HEK293 (cell line): ENCODE measurements around the gene CRP.

Source experiments
- CTCF ChIA-PET: fragments of 350-600 bp; formaldehyde crosslinking; extraction: SDS; loops from one replicate; lab custom pipeline; 2021; ENCODE audit warnings: antibody characterized with exemption; lab: Yijun Ruan, JAX
- POLR2A ChIA-PET: fragments of 300-600 bp; formaldehyde crosslinking; extraction: SDS; loops from one replicate; lab custom pipeline; 2020; ENCODE audit warnings: antibody characterized with exemption, inconsistent platforms; lab: Yijun Ruan, JAX
- H3K27ac ChIP-seq: fragments of 200-500 bp; sonication (Bioruptor generic); 2 replicates; pipeline ENCODE4 v1.5.1; 2014; ENCODE audit warnings: low read depth, low read length, control low read depth, inconsistent platforms; ENCODE audit errors: extremely low read depth
- H3K36me3 ChIP-seq, 2 experiments: fragments of 200-500 bp in 1 of 2; sonication (Bioruptor generic) in 1 of 2; 1 replicate in 1 of 2; 2 replicates in 1 of 2; pipeline ENCODE4 v1.5.1; 2014 to 2017; ENCODE audit warnings: inconsistent platforms in 2 of 2, low read length in 2 of 2; ENCODE audit not compliant: control insufficient read depth in 2 of 2, insufficient read depth in 1 of 2
- H3K4me1 ChIP-seq: fragments of 200-500 bp; sonication (Bioruptor generic); 2 replicates; pipeline ENCODE4 v1.5.1; 2014; ENCODE audit warnings: mild to moderate bottlenecking, low read length, inconsistent platforms; ENCODE audit not compliant: control insufficient read depth, insufficient read depth
- H3K4me3 ChIP-seq: 2 replicates; pipeline ENCODE4 v1.5.1; 2011; ENCODE audit warnings: low read depth, mild to moderate bottlenecking, control low read depth, low read length, moderate library complexity
- H3K9me3 ChIP-seq: fragments of 200-500 bp; sonication (Bioruptor generic); 2 replicates; pipeline ENCODE4 v1.5.1; 2014; ENCODE audit warnings: low read depth, low read length, inconsistent platforms; ENCODE audit not compliant: control insufficient read depth, insufficient read depth
- HOXD13 ChIP-seq: sonication (generic); formaldehyde crosslinking; IDR thresholded peaks from 2 replicates; pipeline ENCODE4 v1.8.0; 2022; ENCODE audit warnings: missing genetic modification reagents, borderline replicate concordance
- KLF1 ChIP-seq: fragments of 450-650 bp; formaldehyde crosslinking; IDR thresholded peaks from 2 replicates; pipeline ENCODE4 v1.5.1; 2016; ENCODE audit warnings: missing biosample characterization, missing genetic modification characterization
- MZF1 ChIP-seq: fragments of 450-650 bp; formaldehyde crosslinking; IDR thresholded peaks from 2 replicates; pipeline ENCODE4 v1.5.1; 2017; ENCODE audit warnings: missing biosample characterization, missing genetic modification characterization, borderline replicate concordance
- PRDM1 ChIP-seq: fragments of 450-650 bp; formaldehyde crosslinking; IDR thresholded peaks from 2 replicates; pipeline ENCODE4; 2016; ENCODE audit warnings: missing biosample characterization, missing genetic modification characterization
- SP3 ChIP-seq: fragments of 450-650 bp; formaldehyde crosslinking; IDR thresholded peaks from 2 replicates; pipeline ENCODE4 v1.5.1; 2016; ENCODE audit warnings: missing biosample characterization, missing genetic modification characterization
- TCF7L2 ChIP-seq: IDR thresholded peaks from 2 replicates; pipeline ENCODE4 v1.6.1; 2011; ENCODE audit warnings: low read depth, mild to moderate bottlenecking, inconsistent platforms, low read length, moderate library complexity, borderline replicate concordance
- ZFP3 ChIP-seq: fragments of 450-650 bp; formaldehyde crosslinking; IDR thresholded peaks from 2 replicates; pipeline ENCODE4 v1.5.1; 2016; ENCODE audit warnings: low read depth, missing biosample characterization, missing genetic modification characterization
- ZNF155 ChIP-seq: fragments of 450-650 bp; formaldehyde crosslinking; IDR thresholded peaks from 2 replicates; pipeline ENCODE4 v1.5.1; 2016; ENCODE audit warnings: missing biosample characterization, missing genetic modification characterization
- ZNF175 ChIP-seq: fragments of 450-650 bp; formaldehyde crosslinking; IDR thresholded peaks from 2 replicates; pipeline ENCODE4 v1.5.1; 2016; ENCODE audit warnings: missing biosample characterization, missing genetic modification characterization
- ZNF2 ChIP-seq: fragments of 450-650 bp; formaldehyde crosslinking; IDR thresholded peaks from 2 replicates; pipeline ENCODE4 v1.5.1; 2016; ENCODE audit warnings: missing biosample characterization, missing genetic modification characterization
- ZNF398 ChIP-seq: fragments of 450-650 bp; formaldehyde crosslinking; IDR thresholded peaks from 2 replicates; pipeline ENCODE4 v1.5.1; 2017; ENCODE audit warnings: missing biosample characterization, missing genetic modification characterization
- ZNF433 ChIP-seq: fragments of 450-650 bp; formaldehyde crosslinking; IDR thresholded peaks from 2 replicates; pipeline ENCODE4 v1.5.1; 2016; ENCODE audit warnings: missing biosample characterization, missing genetic modification characterization, low read depth
- ZNF473 ChIP-seq: fragments of 450-650 bp; formaldehyde crosslinking; IDR thresholded peaks from 2 replicates; pipeline ENCODE4 v1.5.1; 2017; ENCODE audit warnings: missing biosample characterization, missing genetic modification characterization
- ZNF48 ChIP-seq: fragments of 450-650 bp; formaldehyde crosslinking; IDR thresholded peaks from 2 replicates; pipeline ENCODE4 v1.5.1; 2016; ENCODE audit warnings: missing biosample characterization, missing genetic modification characterization
- ZNF510 ChIP-seq: fragments of 450-650 bp; formaldehyde crosslinking; IDR thresholded peaks from 2 replicates; pipeline ENCODE4 v1.5.1; 2018; ENCODE audit warnings: mild to moderate bottlenecking, missing genetic modification characterization, missing biosample characterization; ENCODE audit not compliant: insufficient replicate concordance
- ZNF529 ChIP-seq: fragments of 450-650 bp; formaldehyde crosslinking; IDR thresholded peaks from 2 replicates; pipeline ENCODE4 v1.5.1; 2017; ENCODE audit warnings: missing genetic modification characterization, missing biosample characterization; ENCODE audit not compliant: insufficient replicate concordance
- ZNF629 ChIP-seq: fragments of 450-650 bp; formaldehyde crosslinking; IDR thresholded peaks from 2 replicates; pipeline ENCODE4 v1.5.1; 2017; ENCODE audit warnings: missing biosample characterization, missing genetic modification characterization
- ZNF701 ChIP-seq: fragments of 450-650 bp; formaldehyde crosslinking; IDR thresholded peaks from 2 replicates; pipeline ENCODE4 v1.5.1; 2016; ENCODE audit warnings: missing biosample characterization, missing genetic modification characterization
- ZSCAN23 ChIP-seq: fragments of 450-650 bp; formaldehyde crosslinking; IDR thresholded peaks from 2 replicates; pipeline ENCODE4 v1.5.1; 2016; ENCODE audit warnings: missing biosample characterization, missing genetic modification characterization
- TF ChIP-seq, protein P1 (sequence below): fragments of 450-650 bp; formaldehyde crosslinking; IDR thresholded peaks from 2 replicates; pipeline ENCODE4 v1.5.1; 2016; ENCODE audit warnings: missing biosample characterization, missing genetic modification characterization
- TF ChIP-seq, protein P2 (sequence below): fragments of 450-650 bp; formaldehyde crosslinking; IDR thresholded peaks from 2 replicates; pipeline ENCODE4 v1.5.1; 2016; ENCODE audit warnings: missing biosample characterization, missing genetic modification characterization
- TF ChIP-seq, protein P3 (sequence below): fragments of 450-650 bp; formaldehyde crosslinking; IDR thresholded peaks from 2 replicates; pipeline ENCODE4 v1.5.1; 2016; ENCODE audit warnings: missing biosample characterization, missing genetic modification characterization
- TF ChIP-seq, protein P4 (sequence below): fragments of 450-650 bp; formaldehyde crosslinking; IDR thresholded peaks from 2 replicates; pipeline ENCODE4 v1.5.1; 2016; ENCODE audit warnings: missing biosample characterization, missing genetic modification characterization
- TF ChIP-seq, protein P5 (sequence below): fragments of 450-650 bp; formaldehyde crosslinking; IDR thresholded peaks from 2 replicates; pipeline ENCODE4 v1.5.1; 2016; ENCODE audit warnings: missing biosample characterization, missing genetic modification characterization, borderline replicate concordance

CRP gene

DNA sequence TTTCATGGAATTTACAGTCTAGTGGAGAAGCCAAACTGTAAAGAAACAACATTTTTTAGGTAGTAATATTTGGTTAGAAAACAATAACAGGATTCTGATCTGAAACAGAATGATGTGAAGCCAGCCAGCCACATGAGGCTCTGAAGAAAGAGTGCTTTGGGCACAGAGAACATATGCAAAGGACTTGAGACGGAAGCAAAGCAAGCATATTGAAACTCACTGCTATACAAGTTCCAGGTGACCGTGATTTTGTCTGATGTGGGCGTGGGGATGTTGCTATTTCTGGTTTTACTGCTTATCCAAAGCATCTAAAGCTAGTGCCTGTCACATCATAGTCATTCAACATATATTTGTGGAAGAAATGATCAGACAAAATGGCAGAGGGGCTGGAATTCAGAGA is 14.7 kb downstream of the CRP start:
- ChIA-PET POLR2A (no interaction called here), CTCF (interaction anchor here (0.5 kb wide), 1 partner anchor 88 kb away, joined by 4 read pairs; no protein-coding TSS in a partner anchor)
- Histone ChIP-seq H3K4me1 (no peaks in the 10 kb centered on the region), H3K9me3 (no peaks in the 10 kb centered on the region), H3K4me3 (no peak overlapping the region), H3K27ac (no peak overlapping the region), H3K36me3 (no peaks in the 10 kb centered on the region)
- no peak for TF ChIP-seq ZNF473 (tag by site-specific recombination)
- no peak for TF ChIP-seq ZNF701 (tag by site-specific recombination)
- TF ChIP-seq ZNF175 (tag by site-specific recombination): no peak
- TF ChIP-seq ZNF529 (tag by site-specific recombination): no peak
- no peak for TF ChIP-seq HOXD13
- TF ChIP-seq ZSCAN23 (tag by site-specific recombination): no peak
- TF ChIP-seq TCF7L2: no peak
- TF ChIP-seq ZNF2 (tag by site-specific recombination): no peak
- TF ChIP-seq, protein P1, sequence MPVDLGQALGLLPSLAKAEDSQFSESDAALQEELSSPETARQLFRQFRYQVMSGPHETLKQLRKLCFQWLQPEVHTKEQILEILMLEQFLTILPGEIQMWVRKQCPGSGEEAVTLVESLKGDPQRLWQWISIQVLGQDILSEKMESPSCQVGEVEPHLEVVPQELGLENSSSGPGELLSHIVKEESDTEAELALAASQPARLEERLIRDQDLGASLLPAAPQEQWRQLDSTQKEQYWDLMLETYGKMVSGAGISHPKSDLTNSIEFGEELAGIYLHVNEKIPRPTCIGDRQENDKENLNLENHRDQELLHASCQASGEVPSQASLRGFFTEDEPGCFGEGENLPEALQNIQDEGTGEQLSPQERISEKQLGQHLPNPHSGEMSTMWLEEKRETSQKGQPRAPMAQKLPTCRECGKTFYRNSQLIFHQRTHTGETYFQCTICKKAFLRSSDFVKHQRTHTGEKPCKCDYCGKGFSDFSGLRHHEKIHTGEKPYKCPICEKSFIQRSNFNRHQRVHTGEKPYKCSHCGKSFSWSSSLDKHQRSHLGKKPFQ: no peak
- no peak for TF ChIP-seq PRDM1 (tag by site-specific recombination)
- no peak for TF ChIP-seq ZFP3
- TF ChIP-seq ZNF155 (tag by site-specific recombination): no peak
- TF ChIP-seq, protein P2, sequence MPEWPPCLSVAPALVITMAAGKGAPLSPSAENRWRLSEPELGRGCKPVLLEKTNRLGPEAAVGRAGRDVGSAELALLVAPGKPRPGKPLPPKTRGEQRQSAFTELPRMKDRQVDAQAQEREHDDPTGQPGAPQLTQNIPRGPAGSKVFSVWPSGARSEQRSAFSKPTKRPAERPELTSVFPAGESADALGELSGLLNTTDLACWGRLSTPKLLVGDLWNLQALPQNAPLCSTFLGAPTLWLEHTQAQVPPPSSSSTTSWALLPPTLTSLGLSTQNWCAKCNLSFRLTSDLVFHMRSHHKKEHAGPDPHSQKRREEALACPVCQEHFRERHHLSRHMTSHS (tag by site-specific recombination): no peak
- TF ChIP-seq, protein P3, sequence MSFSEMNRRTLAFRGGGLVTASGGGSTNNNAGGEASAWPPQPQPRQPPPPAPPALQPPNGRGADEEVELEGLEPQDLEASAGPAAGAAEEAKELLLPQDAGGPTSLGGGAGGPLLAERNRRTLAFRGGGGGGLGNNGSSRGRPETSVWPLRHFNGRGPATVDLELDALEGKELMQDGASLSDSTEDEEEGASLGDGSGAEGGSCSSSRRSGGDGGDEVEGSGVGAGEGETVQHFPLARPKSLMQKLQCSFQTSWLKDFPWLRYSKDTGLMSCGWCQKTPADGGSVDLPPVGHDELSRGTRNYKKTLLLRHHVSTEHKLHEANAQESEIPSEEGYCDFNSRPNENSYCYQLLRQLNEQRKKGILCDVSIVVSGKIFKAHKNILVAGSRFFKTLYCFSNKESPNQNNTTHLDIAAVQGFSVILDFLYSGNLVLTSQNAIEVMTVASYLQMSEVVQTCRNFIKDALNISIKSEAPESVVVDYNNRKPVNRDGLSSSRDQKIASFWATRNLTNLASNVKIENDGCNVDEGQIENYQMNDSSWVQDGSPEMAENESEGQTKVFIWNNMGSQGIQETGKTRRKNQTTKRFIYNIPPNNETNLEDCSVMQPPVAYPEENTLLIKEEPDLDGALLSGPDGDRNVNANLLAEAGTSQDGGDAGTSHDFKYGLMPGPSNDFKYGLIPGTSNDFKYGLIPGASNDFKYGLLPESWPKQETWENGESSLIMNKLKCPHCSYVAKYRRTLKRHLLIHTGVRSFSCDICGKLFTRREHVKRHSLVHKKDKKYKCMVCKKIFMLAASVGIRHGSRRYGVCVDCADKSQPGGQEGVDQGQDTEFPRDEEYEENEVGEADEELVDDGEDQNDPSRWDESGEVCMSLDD (tag by site-specific recombination): no peak
- no peak for TF ChIP-seq ZNF510
- TF ChIP-seq ZNF433 (tag by site-specific recombination): no peak
- TF ChIP-seq MZF1 (tag by site-specific recombination): no peak
- TF ChIP-seq SP3 (tag by site-specific recombination): no peak
- TF ChIP-seq, protein P4, sequence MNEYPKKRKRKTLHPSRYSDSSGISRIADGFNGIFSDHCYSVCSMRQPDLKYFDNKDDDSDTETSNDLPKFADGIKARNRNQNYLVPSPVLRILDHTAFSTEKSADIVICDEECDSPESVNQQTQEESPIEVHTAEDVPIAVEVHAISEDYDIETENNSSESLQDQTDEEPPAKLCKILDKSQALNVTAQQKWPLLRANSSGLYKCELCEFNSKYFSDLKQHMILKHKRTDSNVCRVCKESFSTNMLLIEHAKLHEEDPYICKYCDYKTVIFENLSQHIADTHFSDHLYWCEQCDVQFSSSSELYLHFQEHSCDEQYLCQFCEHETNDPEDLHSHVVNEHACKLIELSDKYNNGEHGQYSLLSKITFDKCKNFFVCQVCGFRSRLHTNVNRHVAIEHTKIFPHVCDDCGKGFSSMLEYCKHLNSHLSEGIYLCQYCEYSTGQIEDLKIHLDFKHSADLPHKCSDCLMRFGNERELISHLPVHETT (tag by site-specific recombination): no peak
- no peak for TF ChIP-seq ZNF629 (tag by site-specific recombination)

- TF ChIP-seq ZNF398 (tag by site-specific recombination) (no peak), KLF1 (tag by site-specific recombination) (no peak), ZNF48 (tag by site-specific recombination) (no peak), PRDM1 (tag by site-specific recombination) (no peak)
- TF ChIP-seq, protein P5, sequence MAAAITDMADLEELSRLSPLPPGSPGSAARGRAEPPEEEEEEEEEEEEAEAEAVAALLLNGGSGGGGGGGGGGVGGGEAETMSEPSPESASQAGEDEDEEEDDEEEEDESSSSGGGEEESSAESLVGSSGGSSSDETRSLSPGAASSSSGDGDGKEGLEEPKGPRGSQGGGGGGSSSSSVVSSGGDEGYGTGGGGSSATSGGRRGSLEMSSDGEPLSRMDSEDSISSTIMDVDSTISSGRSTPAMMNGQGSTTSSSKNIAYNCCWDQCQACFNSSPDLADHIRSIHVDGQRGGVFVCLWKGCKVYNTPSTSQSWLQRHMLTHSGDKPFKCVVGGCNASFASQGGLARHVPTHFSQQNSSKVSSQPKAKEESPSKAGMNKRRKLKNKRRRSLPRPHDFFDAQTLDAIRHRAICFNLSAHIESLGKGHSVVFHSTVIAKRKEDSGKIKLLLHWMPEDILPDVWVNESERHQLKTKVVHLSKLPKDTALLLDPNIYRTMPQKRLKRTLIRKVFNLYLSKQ: no peak
- TF ChIP-seq, all 188 proteins: peak for 0
Measured at GRCh38 chr1:159699246-159699645, 15.1 kb downstream of the CRP start.

More at GRCh38 chr1:159699246-159699645, 15.1 kb downstream of the CRP start:
- Histone ChIP-seq H3K9me3 (no peaks in the 10 kb centered on the region), H3K36me3 (no peaks in the 10 kb centered on the region), H3K4me3 (no peak overlapping the region), H3K4me1 (no peaks in the 10 kb centered on the region), H3K27ac (no peak overlapping the region)
- POLR2A ChIA-PET: no interaction called here
- CTCF ChIA-PET: no interaction called here
